Thoracic aorta (tissue), 2 donors: ENCODE data around the gene MGAT5B. TPM values are rescaled to one million over a fixed set of nuclear protein-coding genes. Genes with fewer than 3 reads are reported as not detected.

Source experiments
- ATAC-seq: fragments of 150-250 bp; one replicate; pipeline ENCODE4 v1.8.0; 2017; ENCODE audit warnings: low read depth; ENCODE audit not compliant: insufficient number of reproducible peaks, low FRiP score
- DNase-seq: peaks from one replicate; pipeline ENCODE4 v3.0.0-alpha.2; 2020; ENCODE audit warnings: low spot score
- H3K27ac ChIP-seq, 2 donors: fragments of 200-600 bp; sonication (generic); 1 replicate in 1 of 2; 2 replicates in 1 of 2; pipeline ENCODE4 v1.5.1; 2016; ENCODE audit warnings: mild to moderate bottlenecking in 2 of 2, moderate library complexity in 2 of 2
- H3K27me3 ChIP-seq: fragments of 200-600 bp; sonication (generic); replicated peaks from 2 replicates; pipeline ENCODE4 v1.6.0; 2016; ENCODE audit warnings: mild to moderate bottlenecking; ENCODE audit not compliant: insufficient read depth
- H3K36me3 ChIP-seq: fragments of 200-600 bp; sonication (generic); one replicate; pipeline ENCODE4 v1.5.1; 2016
- H3K4me1 ChIP-seq, 2 donors: fragments of 200-600 bp; sonication (generic); 1 replicate in 1 of 2; 2 replicates in 1 of 2; pipeline versions ENCODE4 v1.5.1 to v1.6.0; 2016; ENCODE audit warnings: low read depth in 2 of 2, mild to moderate bottlenecking in 1 of 2; ENCODE audit not compliant: control insufficient read depth in 1 of 2
- H3K4me3 ChIP-seq: fragments of 200-600 bp; sonication (generic); 2 replicates; pipeline ENCODE4 v1.5.1; 2016; ENCODE audit warnings: mild to moderate bottlenecking
- H3K9me3 ChIP-seq: fragments of 200-600 bp; sonication (generic); 2 replicates; pipeline ENCODE4 v1.5.1; 2016
- total RNA-seq, 2 donors: library from RNA; depleted of rRNA; stranded (reverse); fragments of >200 nt; gene quantifications; one replicate each; pipeline versions ENCODE4 v1.1.0 to v1.2.3, GENCODE V29; 2016
- TF ChIP-seq, protein P1 (sequence below): fragments of 200-600 bp; sonication (generic); IDR thresholded peaks from one replicate; pipeline ENCODE4 v1.5.1; 2019; ENCODE audit warnings: antibody characterized with exemption

The MGAT5B gene
- total RNA-seq, 2 donors from 2014 or later = 0.14 TPM; not detected in 1

DNA sequence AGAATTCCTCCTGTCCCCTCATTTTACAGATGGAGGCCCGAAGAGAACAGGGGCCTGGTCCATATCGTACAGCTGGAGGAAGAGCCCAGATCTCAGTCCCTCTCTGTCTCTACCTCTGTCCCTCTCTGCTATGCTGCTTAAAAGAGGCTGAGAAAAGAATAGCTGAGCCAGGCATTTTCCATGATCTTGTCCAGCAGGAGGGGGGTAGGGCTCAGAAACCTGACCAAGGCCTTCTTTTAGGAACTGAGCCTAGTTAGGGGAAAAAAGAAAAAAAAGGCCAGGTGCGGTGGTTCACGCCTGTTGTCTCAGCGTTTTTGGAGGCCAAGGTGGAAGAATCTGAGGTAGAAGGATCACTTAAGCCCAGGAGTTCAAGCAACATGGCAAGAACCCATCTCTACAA is 84.2 kb downstream of the MGAT5B start:
- H3K36me3 ChIP-seq = no peaks in the 10 kb centered on the region
- no peak overlapping the region for H3K27ac ChIP-seq
- no peaks in the 10 kb centered on the region for H3K4me1 ChIP-seq
- TF ChIP-seq, protein P1, sequence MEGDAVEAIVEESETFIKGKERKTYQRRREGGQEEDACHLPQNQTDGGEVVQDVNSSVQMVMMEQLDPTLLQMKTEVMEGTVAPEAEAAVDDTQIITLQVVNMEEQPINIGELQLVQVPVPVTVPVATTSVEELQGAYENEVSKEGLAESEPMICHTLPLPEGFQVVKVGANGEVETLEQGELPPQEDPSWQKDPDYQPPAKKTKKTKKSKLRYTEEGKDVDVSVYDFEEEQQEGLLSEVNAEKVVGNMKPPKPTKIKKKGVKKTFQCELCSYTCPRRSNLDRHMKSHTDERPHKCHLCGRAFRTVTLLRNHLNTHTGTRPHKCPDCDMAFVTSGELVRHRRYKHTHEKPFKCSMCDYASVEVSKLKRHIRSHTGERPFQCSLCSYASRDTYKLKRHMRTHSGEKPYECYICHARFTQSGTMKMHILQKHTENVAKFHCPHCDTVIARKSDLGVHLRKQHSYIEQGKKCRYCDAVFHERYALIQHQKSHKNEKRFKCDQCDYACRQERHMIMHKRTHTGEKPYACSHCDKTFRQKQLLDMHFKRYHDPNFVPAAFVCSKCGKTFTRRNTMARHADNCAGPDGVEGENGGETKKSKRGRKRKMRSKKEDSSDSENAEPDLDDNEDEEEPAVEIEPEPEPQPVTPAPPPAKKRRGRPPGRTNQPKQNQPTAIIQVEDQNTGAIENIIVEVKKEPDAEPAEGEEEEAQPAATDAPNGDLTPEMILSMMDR = no peak
- no peaks in the 10 kb centered on the region for H3K27me3 ChIP-seq
- no peak for DNase-seq
- H3K9me3 ChIP-seq = no peaks in the 10 kb centered on the region
- no peak overlapping the region for H3K4me3 ChIP-seq
- ATAC-seq = no peak

GRCh38 chr17:76953066-76953465 is 84.9 kb downstream of the MGAT5B start:
- H3K4me3 ChIP-seq = no peak overlapping the region
- no peaks in the 10 kb centered on the region for H3K27me3 ChIP-seq
- peaks cover 0 to 6% of the 10 kb centered on the region in 2 donors for H3K4me1 ChIP-seq
- ATAC-seq (no peak), DNase-seq (no peak)
- TF ChIP-seq, protein P1 = no peak
- no peaks in the 10 kb centered on the region for H3K36me3 ChIP-seq
- H3K9me3 ChIP-seq = no peaks in the 10 kb centered on the region
- H3K27ac ChIP-seq = no peak overlapping the region

- no peak overlapping the region for H3K27ac ChIP-seq
- DNase-seq = no peak
- peaks cover 0 to 9% of the 10 kb centered on the region in 2 donors for H3K4me1 ChIP-seq
- no peaks in the 10 kb centered on the region for H3K9me3 ChIP-seq
- ATAC-seq = no peak
- TF ChIP-seq, protein P1 = no peak
- no peaks in the 10 kb centered on the region for H3K27me3 ChIP-seq
- no peak overlapping the region for H3K4me3 ChIP-seq
- H3K36me3 ChIP-seq = no peaks in the 10 kb centered on the region
Measured at GRCh38 chr17:76953946-76954345, 85.7 kb downstream of the MGAT5B start.

DNA sequence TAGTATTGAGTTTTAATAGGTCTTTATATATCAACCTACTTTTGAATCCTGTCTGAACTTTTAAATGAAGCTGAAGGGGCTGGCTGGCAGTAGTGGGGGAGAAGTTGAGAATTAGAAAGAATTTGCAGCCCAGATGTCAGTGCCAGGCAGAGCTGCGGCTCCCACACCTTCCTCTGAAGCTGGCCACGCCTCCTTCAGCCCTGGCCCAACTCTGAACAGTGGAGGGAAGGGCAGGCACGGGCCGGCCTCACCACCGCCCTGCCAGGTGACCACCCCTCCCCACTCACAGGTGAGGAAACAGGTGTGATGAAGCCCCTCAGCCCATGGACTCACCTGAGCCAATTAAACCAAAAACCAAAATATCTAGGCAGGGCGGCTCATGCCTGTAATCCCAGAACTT is 87.0 kb downstream of the MGAT5B start:
- H3K4me3 ChIP-seq = no peak overlapping the region
- no peak for ATAC-seq
- H3K36me3 ChIP-seq = no peaks in the 10 kb centered on the region
- H3K27ac ChIP-seq = no peak overlapping the region
- peaks cover 0 to 9% of the 10 kb centered on the region in 2 donors for H3K4me1 ChIP-seq
- no peaks in the 10 kb centered on the region for H3K27me3 ChIP-seq
- TF ChIP-seq, protein P1 = no peak
- no peak for DNase-seq
- no peaks in the 10 kb centered on the region for H3K9me3 ChIP-seq

- DNase-seq = no peak
- TF ChIP-seq, protein P1 = no peak
- no peak for ATAC-seq
Measured at GRCh38 chr17:76956846-76957540, 88.8 kb downstream of the MGAT5B start.

More at GRCh38 chr17:76956846-76957540, 88.8 kb downstream of the MGAT5B start:
- Histone ChIP-seq H3K27ac (no peak overlapping the region), H3K4me3 (no peak overlapping the region), H3K27me3 (no peaks in the 10 kb centered on the region), H3K36me3 (no peaks in the 10 kb centered on the region), H3K4me1 (peaks cover 0 to 9% of the 10 kb centered on the region in 2 donors), H3K9me3 (no peaks in the 10 kb centered on the region)
